ENCODE measurements around the gene CLEC2L.

Gene CLEC2L

GRCh38 chr7:139557857-139558581 is 34.5 kb downstream of the CLEC2L start:
- ChIA-PET CTCF (interaction anchor here (1.9 kb wide), 1 partner anchor 58 kb away, joined by 9 read pairs; no protein-coding TSS in a partner anchor), POLR2A (no interaction called here)
- DNase-seq (ENCODE audit: extremely low spot score): no peak
- TF ChIP-seq CTBP1 (IDR thresholded peaks at IDR 0.05; ENCODE audit: borderline replicate concordance): no peak
- TF ChIP-seq NFRKB (IDR thresholded peaks at IDR 0.05): no peak
- TF ChIP-seq PKNOX1 (IDR thresholded peaks at IDR 0.05): no peak
- TF ChIP-seq ELF4 (IDR thresholded peaks at IDR 0.05): no peak
- TF ChIP-seq SP1 (IDR thresholded peaks at IDR 0.05): no peak
- no peak for TF ChIP-seq TARDBP (IDR thresholded peaks at IDR 0.05)
- TF ChIP-seq ARNT (IDR thresholded peaks at IDR 0.05): no peak
- no peak for TF ChIP-seq FOXA1 (IDR thresholded peaks at IDR 0.05)
- TF ChIP-seq BHLHE40 (IDR thresholded peaks at IDR 0.05; ENCODE audit: borderline replicate concordance): no peak
- TF ChIP-seq ZNF384 (IDR thresholded peaks at IDR 0.05): no peak
- TF ChIP-seq LEF1 (IDR thresholded peaks at IDR 0.05; ENCODE audit: borderline replicate concordance): no peak
- TF ChIP-seq FOXK2 (IDR thresholded peaks at IDR 0.05): no peak
- TF ChIP-seq SUZ12 (IDR thresholded peaks at IDR 0.05): no peak
- no peak for TF ChIP-seq HDGF (IDR thresholded peaks at IDR 0.05; ENCODE audit: borderline replicate concordance)
- TF ChIP-seq L3MBTL2 (conservative IDR thresholded peaks at IDR 0.05): no peak

- ChIA-PET POLR2A (no interaction called here), CTCF (interaction anchor here (1.9 kb wide), 1 partner anchor 60 kb away, joined by 9 read pairs; no protein-coding TSS in a partner anchor)
- TF ChIP-seq L3MBTL2 (conservative IDR thresholded peaks at IDR 0.05) (no peak), BHLHE40 (IDR thresholded peaks at IDR 0.05; ENCODE audit: borderline replicate concordance) (no peak), LEF1 (IDR thresholded peaks at IDR 0.05; ENCODE audit: borderline replicate concordance) (no peak), FOXA1 (IDR thresholded peaks at IDR 0.05) (no peak), ARNT (IDR thresholded peaks at IDR 0.05) (no peak), TARDBP (IDR thresholded peaks at IDR 0.05) (no peak), SUZ12 (IDR thresholded peaks at IDR 0.05) (no peak), CTBP1 (IDR thresholded peaks at IDR 0.05; ENCODE audit: borderline replicate concordance) (no peak), FOXK2 (IDR thresholded peaks at IDR 0.05) (no peak), SP1 (IDR thresholded peaks at IDR 0.05) (no peak), NFRKB (IDR thresholded peaks at IDR 0.05) (no peak), HDGF (IDR thresholded peaks at IDR 0.05; ENCODE audit: borderline replicate concordance) (no peak), PKNOX1 (IDR thresholded peaks at IDR 0.05) (no peak), ELF4 (IDR thresholded peaks at IDR 0.05) (no peak), ZNF384 (IDR thresholded peaks at IDR 0.05) (no peak), FOXM1 (IDR thresholded peaks at IDR 0.05; ENCODE audit: borderline replicate concordance) (no peak)
- no peak for DNase-seq (ENCODE audit: extremely low spot score)
These were observed 36.0 kb downstream of the CLEC2L start for GRCh38 chr7:139559364-139560105.

GRCh38 chr7:139560199-139560598 is 36.7 kb downstream of the CLEC2L start:
- ChIA-PET POLR2A (no interaction called here), CTCF (no interaction called here)
- DNase-seq (ENCODE audit: extremely low spot score): no peak
- no peak for TF ChIP-seq ZNF384 (IDR thresholded peaks at IDR 0.05)
- no peak for TF ChIP-seq SP1 (IDR thresholded peaks at IDR 0.05)
- TF ChIP-seq SUZ12 (IDR thresholded peaks at IDR 0.05): no peak
- TF ChIP-seq L3MBTL2 (conservative IDR thresholded peaks at IDR 0.05): no peak
- TF ChIP-seq PKNOX1 (IDR thresholded peaks at IDR 0.05): no peak
- TF ChIP-seq ELF4 (IDR thresholded peaks at IDR 0.05): no peak
- no peak for TF ChIP-seq TARDBP (IDR thresholded peaks at IDR 0.05)

GRCh38 chr7:139560678-139561077 is 37.2 kb downstream of the CLEC2L start:
- ChIA-PET CTCF (no interaction called here), POLR2A (no interaction called here)
- TF ChIP-seq HDGF (IDR thresholded peaks at IDR 0.05; ENCODE audit: borderline replicate concordance) (no peak), FOXK2 (IDR thresholded peaks at IDR 0.05) (no peak), PKNOX1 (IDR thresholded peaks at IDR 0.05) (no peak), FOXM1 (IDR thresholded peaks at IDR 0.05; ENCODE audit: borderline replicate concordance) (no peak), ZNF384 (IDR thresholded peaks at IDR 0.05) (no peak), NFRKB (IDR thresholded peaks at IDR 0.05) (no peak), SUZ12 (IDR thresholded peaks at IDR 0.05) (no peak), FOXA1 (IDR thresholded peaks at IDR 0.05) (no peak), BHLHE40 (IDR thresholded peaks at IDR 0.05; ENCODE audit: borderline replicate concordance) (no peak)
- no peak for DNase-seq (ENCODE audit: extremely low spot score)

GRCh38 chr7:139562491-139562890 is 39.0 kb downstream of the CLEC2L start:
- DNase-seq (ENCODE audit: extremely low spot score): no peak
- CTCF ChIA-PET: interaction anchor here (0.9 kb wide), 1 partner anchor 128 kb away, joined by 3 read pairs; no protein-coding TSS in a partner anchor
- POLR2A ChIA-PET: no interaction called here
- TF ChIP-seq SUZ12 (IDR thresholded peaks at IDR 0.05) (no peak), ARNT (IDR thresholded peaks at IDR 0.05) (no peak), ZNF384 (IDR thresholded peaks at IDR 0.05) (no peak), PKNOX1 (IDR thresholded peaks at IDR 0.05) (no peak), L3MBTL2 (conservative IDR thresholded peaks at IDR 0.05) (no peak)
